ENCODE measurements around the gene LRRC36.

- TF ChIP-seq CTCF (IDR thresholded peaks at IDR 0.05) = no peak
- TF ChIP-seq POLR2A (IDR thresholded peaks at IDR 0.05) = no peak
These were observed 44.2 kb upstream of the LRRC36 start for GRCh38 chr16:67282447-67282805.

Measured in right lobe of liver (tissue), 4 donors.